Measurements from ENCODE around the gene WDR1. TPM values are rescaled to one million over a fixed set of nuclear protein-coding genes. Genes with fewer than 3 reads are reported as not detected.

WDR1 gene
- total RNA-seq, 5 donors from 2014 or later (not counting 1 experiment from before 2014, with no cell fraction given), result 268 to 308 (median 304) TPM

GRCh38 chr4:10083861-10084641, 32.5 kb downstream of the WDR1 start:
- WGBS (ENCODE audit: insufficient coverage), result 87% methylated on average over 18 of the region's 23 CpGs
- CTCF ChIA-PET, result no interaction called here
- Mint-ChIP-seq H3K9me3 (no peaks in the 10 kb centered on the region), H3K36me3 (peaks cover 47% of the 10 kb centered on the region), H3K27ac (no peak overlapping the region), H3K27me3 (no peaks in the 10 kb centered on the region), H3K4me3 (no peak overlapping the region), H3K4me1 (peaks cover 0 to 15% (median 0%) of the 10 kb centered on the region in 3 donors)
- DNase-seq (peak in 1 of 35 experiments; percentile 20), ATAC-seq (replicated peaks in 1 of 4) (no peak)
- no peak overlapping the region for H3K4me3 ChIP-seq (ENCODE audit: control insufficient read depth in 1 of 2, extremely low read depth in 1 of 2, low read length in 1 of 2)
- H3K27me3 ChIP-seq (replicated peaks in 1 of 2; ENCODE audit: control insufficient read depth in 2 of 2, extremely low read depth in 1 of 2, insufficient read depth in 2 of 2, low read length in 1 of 2), result no peaks in the 10 kb centered on the region
- H3K4me1 ChIP-seq (ENCODE audit: control insufficient read depth in 1 of 2, extremely low read depth in 1 of 2, insufficient read depth in 2 of 2, low read length in 2 of 2), result peaks cover 0 to 6% of the 10 kb centered on the region in 2 experiments
- no peaks in the 10 kb centered on the region for H3K9me3 ChIP-seq
- POLR2A ChIA-PET, result no interaction called here
- H3K27ac ChIP-seq (ENCODE audit: low read length), result no peak overlapping the region
- peaks cover 60 to 100% of the 10 kb centered on the region in 2 donors for H3K36me3 ChIP-seq (ENCODE audit: control insufficient read depth in 2 of 2, extremely low read depth in 1 of 2, insufficient read depth in 1 of 2, low read length in 1 of 2)

DNA sequence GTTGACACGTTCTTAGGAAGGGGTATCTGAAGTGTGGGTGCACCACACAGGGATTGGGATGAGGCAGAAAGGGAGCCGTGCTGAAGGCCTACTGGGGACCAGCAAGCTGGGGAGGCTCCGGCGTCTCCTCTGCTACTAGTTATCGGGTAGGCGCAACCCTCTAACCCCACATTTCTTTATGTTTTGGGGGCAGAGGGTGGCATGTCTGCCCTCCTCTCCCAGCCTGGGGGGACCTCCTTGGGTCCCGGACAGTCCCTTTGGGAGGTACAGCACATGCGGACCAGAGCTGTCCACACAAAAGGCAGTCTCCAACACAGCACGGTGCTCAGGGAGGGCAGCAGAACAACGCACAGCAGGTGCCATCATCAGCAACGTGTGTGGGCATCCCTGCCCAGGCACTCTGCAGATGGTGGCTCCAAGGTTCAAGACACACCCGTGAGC, 33.2 kb downstream of the WDR1 start:
- POLR2A ChIA-PET, result no interaction called here
- no peaks in the 10 kb centered on the region for H3K27me3 Mint-ChIP-seq
- no peaks in the 10 kb centered on the region for H3K27me3 ChIP-seq (replicated peaks in 1 of 2; ENCODE audit: control insufficient read depth in 2 of 2, extremely low read depth in 1 of 2, insufficient read depth in 2 of 2, low read length in 1 of 2)
- no peak for ATAC-seq (replicated peaks in 1 of 4)
- 97% methylated on average over 6 of the region's 12 CpGs for WGBS (ENCODE audit: insufficient coverage)
- no peak overlapping the region for H3K4me3 ChIP-seq (ENCODE audit: control insufficient read depth in 1 of 2, extremely low read depth in 1 of 2, low read length in 1 of 2)
- no peaks in the 10 kb centered on the region for H3K9me3 ChIP-seq
- H3K4me3 Mint-ChIP-seq, result no peak overlapping the region
- H3K4me1 ChIP-seq (ENCODE audit: control insufficient read depth in 1 of 2, extremely low read depth in 1 of 2, insufficient read depth in 2 of 2, low read length in 2 of 2), result no peaks in the 10 kb centered on the region
- H3K27ac ChIP-seq (ENCODE audit: low read length), result no peak overlapping the region
- H3K4me1 Mint-ChIP-seq, result peaks cover 0 to 15% (median 0%) of the 10 kb centered on the region in 3 donors
- H3K36me3 ChIP-seq (ENCODE audit: control insufficient read depth in 2 of 2, extremely low read depth in 1 of 2, insufficient read depth in 1 of 2, low read length in 1 of 2), result peaks cover 56 to 100% of the 10 kb centered on the region in 2 donors
- no peaks in the 10 kb centered on the region for H3K9me3 Mint-ChIP-seq
- CTCF ChIA-PET, result no interaction called here
- H3K36me3 Mint-ChIP-seq, result peaks cover 49% of the 10 kb centered on the region
- peak overlapping the region in 1 of 2 donors; percentile 22 for H3K27ac Mint-ChIP-seq
- no peak for DNase-seq

GRCh38 chr4:10082459-10083272, 33.9 kb downstream of the WDR1 start:
- ATAC-seq (replicated peaks in 1 of 4), result no peak
- Histone ChIP-seq H3K27ac (ENCODE audit: low read length) (no peak overlapping the region), H3K9me3 (no peaks in the 10 kb centered on the region), H3K27me3 (replicated peaks in 1 of 2; ENCODE audit: control insufficient read depth in 2 of 2, extremely low read depth in 1 of 2, insufficient read depth in 2 of 2, low read length in 1 of 2) (no peaks in the 10 kb centered on the region), H3K4me3 (ENCODE audit: control insufficient read depth in 1 of 2, extremely low read depth in 1 of 2, low read length in 1 of 2) (no peak overlapping the region), H3K36me3 (ENCODE audit: control insufficient read depth in 2 of 2, extremely low read depth in 1 of 2, insufficient read depth in 1 of 2, low read length in 1 of 2) (peaks cover 56 to 100% of the 10 kb centered on the region in 2 donors), H3K4me1 (ENCODE audit: control insufficient read depth in 1 of 2, extremely low read depth in 1 of 2, insufficient read depth in 2 of 2, low read length in 2 of 2) (no peaks in the 10 kb centered on the region)
- Mint-ChIP-seq H3K36me3 (peaks cover 49% of the 10 kb centered on the region), H3K4me1 (peaks cover 0 to 11% (median 0%) of the 10 kb centered on the region in 3 donors), H3K27me3 (no peaks in the 10 kb centered on the region), H3K27ac (peak overlapping the region in 1 of 2 donors; percentile 72), H3K4me3 (no peak overlapping the region), H3K9me3 (no peaks in the 10 kb centered on the region)
- POLR2A ChIA-PET, result no interaction called here
- DNase-seq, result peak in 2 of 35 experiments; percentile 10 to 23
- CTCF ChIA-PET, result no interaction called here
- WGBS (ENCODE audit: insufficient coverage), result over 99% methylated on average over 13 of the region's 20 CpGs

DNA sequence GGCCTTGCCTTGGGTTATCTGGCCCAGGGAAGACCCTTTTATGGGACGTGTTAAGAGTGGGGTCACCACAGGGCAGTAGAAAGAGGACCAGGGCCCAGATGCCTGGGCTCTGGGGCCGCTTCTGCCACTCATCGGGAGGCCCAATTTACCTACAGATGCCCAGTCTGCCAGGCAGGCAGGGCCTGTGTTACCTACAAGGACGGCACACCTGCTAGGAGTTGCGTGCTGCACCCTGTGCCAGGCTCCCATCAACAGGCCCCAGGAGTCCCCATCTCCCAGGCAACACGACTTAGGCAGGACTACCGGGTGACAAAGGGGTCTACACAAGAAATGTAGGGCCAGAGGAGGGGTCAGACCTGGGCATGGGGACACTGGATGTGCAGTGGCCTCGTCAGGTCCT, 34.6 kb downstream of the WDR1 start:
- H3K36me3 ChIP-seq (ENCODE audit: control insufficient read depth in 2 of 2, extremely low read depth in 1 of 2, insufficient read depth in 1 of 2, low read length in 1 of 2), result peaks cover 51 to 100% of the 10 kb centered on the region in 2 donors
- H3K9me3 Mint-ChIP-seq, result no peaks in the 10 kb centered on the region
- WGBS (ENCODE audit: insufficient coverage), result 90% methylated on average over 6 of the region's 8 CpGs
- peak overlapping the region in 1 of 2 donors; percentile 72 for H3K27ac Mint-ChIP-seq
- ATAC-seq (replicated peaks in 1 of 4) (no peak), DNase-seq (peak in 2 of 35 experiments; percentile 12 to 17)
- H3K27me3 Mint-ChIP-seq, result no peaks in the 10 kb centered on the region
- no peak overlapping the region for H3K4me3 ChIP-seq (ENCODE audit: control insufficient read depth in 1 of 2, extremely low read depth in 1 of 2, low read length in 1 of 2)
- H3K4me1 ChIP-seq (ENCODE audit: control insufficient read depth in 1 of 2, extremely low read depth in 1 of 2, insufficient read depth in 2 of 2, low read length in 2 of 2), result no peaks in the 10 kb centered on the region
- CTCF ChIA-PET, result interaction anchor here in 1 of 2 donors (0.6 kb wide), 1 partner anchor 474 kb away, joined by 3 read pairs; no protein-coding TSS in a partner anchor
- POLR2A ChIA-PET, result no interaction called here
- no peak overlapping the region for H3K4me3 Mint-ChIP-seq
- peaks cover 48% of the 10 kb centered on the region for H3K36me3 Mint-ChIP-seq
- H3K4me1 Mint-ChIP-seq, result peaks cover 0 to 8% (median 0%) of the 10 kb centered on the region in 3 donors
- H3K27me3 ChIP-seq (replicated peaks in 1 of 2; ENCODE audit: control insufficient read depth in 2 of 2, extremely low read depth in 1 of 2, insufficient read depth in 2 of 2, low read length in 1 of 2), result no peaks in the 10 kb centered on the region
- H3K9me3 ChIP-seq, result no peaks in the 10 kb centered on the region
- no peak overlapping the region for H3K27ac ChIP-seq (ENCODE audit: low read length)

GRCh38 chr4:10081218-10081606, 35.4 kb downstream of the WDR1 start:
- no peaks in the 10 kb centered on the region for H3K9me3 ChIP-seq
- peaks cover 0 to 9% (median 0%) of the 10 kb centered on the region in 3 donors for H3K4me1 Mint-ChIP-seq
- peak overlapping the region in 1 of 2 donors; percentile 34 for H3K27ac Mint-ChIP-seq
- peaks cover 46 to 100% of the 10 kb centered on the region in 2 donors for H3K36me3 ChIP-seq (ENCODE audit: control insufficient read depth in 2 of 2, extremely low read depth in 1 of 2, insufficient read depth in 1 of 2, low read length in 1 of 2)
- no peak overlapping the region for H3K27ac ChIP-seq (ENCODE audit: low read length)
- no peaks in the 10 kb centered on the region for H3K4me1 ChIP-seq (ENCODE audit: control insufficient read depth in 1 of 2, extremely low read depth in 1 of 2, insufficient read depth in 2 of 2, low read length in 2 of 2)
- POLR2A ChIA-PET, result no interaction called here
- H3K27me3 ChIP-seq (replicated peaks in 1 of 2; ENCODE audit: control insufficient read depth in 2 of 2, extremely low read depth in 1 of 2, insufficient read depth in 2 of 2, low read length in 1 of 2), result no peaks in the 10 kb centered on the region
- H3K36me3 Mint-ChIP-seq, result peaks cover 51% of the 10 kb centered on the region
- no peak overlapping the region for H3K4me3 ChIP-seq (ENCODE audit: control insufficient read depth in 1 of 2, extremely low read depth in 1 of 2, low read length in 1 of 2)
- DNase-seq (no peak), ATAC-seq (replicated peaks in 1 of 4) (no peak)
- CTCF ChIA-PET, result interaction anchor here in 1 of 2 donors (0.6 kb wide), 1 partner anchor 473 kb away, joined by 3 read pairs; no protein-coding TSS in a partner anchor
- no peaks in the 10 kb centered on the region for H3K9me3 Mint-ChIP-seq
- H3K4me3 Mint-ChIP-seq, result no peak overlapping the region
- 100% methylated on average over 8 of the region's 12 CpGs for WGBS (ENCODE audit: insufficient coverage)
- no peaks in the 10 kb centered on the region for H3K27me3 Mint-ChIP-seq

DNA sequence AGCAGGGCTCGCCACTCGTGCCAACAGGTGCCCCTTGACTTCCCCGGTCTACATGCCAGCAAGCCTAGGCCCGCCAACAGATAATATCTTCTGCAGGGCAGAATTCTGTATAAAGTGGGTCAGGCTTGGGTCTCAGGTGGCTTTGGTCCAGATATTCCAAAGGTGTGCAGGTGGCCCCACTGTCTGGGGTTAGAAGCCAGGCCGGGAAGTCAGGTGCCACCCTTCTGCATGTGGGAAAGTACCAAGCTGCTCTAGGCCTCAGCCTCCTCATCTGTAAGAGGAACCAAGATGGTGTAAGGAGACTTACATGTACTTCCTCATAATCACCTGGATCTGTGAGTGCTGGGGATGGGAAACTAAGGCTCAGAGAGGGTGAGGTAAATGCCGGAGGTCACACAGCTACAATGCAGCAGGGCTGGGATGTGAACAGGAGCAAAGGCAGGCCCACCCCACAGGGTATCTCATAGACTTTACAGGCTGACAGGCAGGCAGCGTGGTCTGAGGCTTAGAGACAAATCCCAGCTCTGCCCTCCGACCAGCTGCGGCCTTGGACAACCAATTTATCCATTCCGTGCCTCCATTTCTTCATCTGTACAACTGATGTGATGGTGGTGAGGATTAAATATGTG, 35.9 kb downstream of the WDR1 start:
- Mint-ChIP-seq H3K4me3 (no peak overlapping the region), H3K27ac (peak overlapping the region in 1 of 2 donors; percentile 34), H3K9me3 (no peaks in the 10 kb centered on the region), H3K4me1 (peaks cover 0 to 12% (median 0%) of the 10 kb centered on the region in 3 donors), H3K27me3 (no peaks in the 10 kb centered on the region), H3K36me3 (peaks cover 54% of the 10 kb centered on the region)
- Histone ChIP-seq H3K27me3 (replicated peaks in 1 of 2; ENCODE audit: control insufficient read depth in 2 of 2, extremely low read depth in 1 of 2, insufficient read depth in 2 of 2, low read length in 1 of 2) (no peaks in the 10 kb centered on the region), H3K27ac (ENCODE audit: low read length) (no peak overlapping the region), H3K4me3 (ENCODE audit: control insufficient read depth in 1 of 2, extremely low read depth in 1 of 2, low read length in 1 of 2) (no peak overlapping the region), H3K9me3 (no peaks in the 10 kb centered on the region), H3K36me3 (ENCODE audit: control insufficient read depth in 2 of 2, extremely low read depth in 1 of 2, insufficient read depth in 1 of 2, low read length in 1 of 2) (peaks cover 45 to 100% of the 10 kb centered on the region in 2 donors), H3K4me1 (ENCODE audit: control insufficient read depth in 1 of 2, extremely low read depth in 1 of 2, insufficient read depth in 2 of 2, low read length in 2 of 2) (no peaks in the 10 kb centered on the region)
- ChIA-PET POLR2A (no interaction called here), CTCF (no interaction called here)
- ATAC-seq (replicated peaks in 1 of 4) (no peak), DNase-seq (peak in 2 of 35 experiments; percentile 2 to 21)
- 98% methylated on average over 5 of the region's 10 CpGs for WGBS (ENCODE audit: insufficient coverage)

All from T-cell (primary cell).